CD1c-positive myeloid dendritic cell (primary cell): Measurements from ENCODE around the gene INPP5D.
"Not testable (repeated sequence)": the region's sequence is repeated elsewhere in the genome, so short reads cannot be mapped to it uniquely, and the experiment has no call there.

Source experiments
- DNase-seq: peaks from one replicate; pipeline ENCODE4 v3.0.0-alpha.2; 2016; ENCODE audit errors: extremely low spot score

The INPP5D gene

DNA sequence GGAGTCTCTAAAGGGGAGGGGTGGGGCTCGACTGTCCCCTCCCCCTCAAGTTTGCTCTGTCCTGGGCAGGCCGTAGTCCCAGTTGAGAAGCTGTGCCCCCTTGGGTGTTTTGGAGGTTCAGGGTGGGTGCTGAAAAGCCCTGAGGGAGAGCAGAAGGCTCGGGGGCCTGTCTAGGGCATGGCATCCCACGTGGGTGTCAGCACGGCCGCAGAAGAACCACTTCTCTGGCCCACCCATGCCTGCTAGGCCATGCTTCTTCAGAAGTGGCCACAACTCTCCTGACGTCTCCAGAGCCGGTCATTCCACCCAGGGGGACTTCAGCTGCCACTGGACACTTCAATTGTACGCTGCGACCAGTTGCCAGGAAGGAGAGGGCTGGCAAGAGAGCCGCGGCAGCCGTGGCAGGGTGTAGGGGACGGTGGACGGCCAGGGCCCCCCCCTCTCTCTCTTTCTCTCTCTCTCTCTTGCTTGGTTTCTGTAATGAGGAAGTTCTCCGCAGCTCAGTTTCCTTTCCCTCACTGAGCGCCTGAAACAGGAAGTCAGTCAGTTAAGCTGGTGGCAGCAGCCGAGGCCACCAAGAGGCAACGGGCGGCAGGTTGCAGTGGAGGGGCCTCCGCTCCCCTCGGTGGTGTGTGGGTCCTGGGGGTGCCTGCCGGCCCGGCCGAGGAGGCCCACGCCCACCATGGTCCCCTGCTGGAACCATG is at the start of gene INPP5D:
INPP5D (plus strand) TSS at position 546 of the 704 bp plus-strand sequence; CDS start at position 683, 137 bp downstream.
- DNase-seq: peak; percentile 90

DNA sequence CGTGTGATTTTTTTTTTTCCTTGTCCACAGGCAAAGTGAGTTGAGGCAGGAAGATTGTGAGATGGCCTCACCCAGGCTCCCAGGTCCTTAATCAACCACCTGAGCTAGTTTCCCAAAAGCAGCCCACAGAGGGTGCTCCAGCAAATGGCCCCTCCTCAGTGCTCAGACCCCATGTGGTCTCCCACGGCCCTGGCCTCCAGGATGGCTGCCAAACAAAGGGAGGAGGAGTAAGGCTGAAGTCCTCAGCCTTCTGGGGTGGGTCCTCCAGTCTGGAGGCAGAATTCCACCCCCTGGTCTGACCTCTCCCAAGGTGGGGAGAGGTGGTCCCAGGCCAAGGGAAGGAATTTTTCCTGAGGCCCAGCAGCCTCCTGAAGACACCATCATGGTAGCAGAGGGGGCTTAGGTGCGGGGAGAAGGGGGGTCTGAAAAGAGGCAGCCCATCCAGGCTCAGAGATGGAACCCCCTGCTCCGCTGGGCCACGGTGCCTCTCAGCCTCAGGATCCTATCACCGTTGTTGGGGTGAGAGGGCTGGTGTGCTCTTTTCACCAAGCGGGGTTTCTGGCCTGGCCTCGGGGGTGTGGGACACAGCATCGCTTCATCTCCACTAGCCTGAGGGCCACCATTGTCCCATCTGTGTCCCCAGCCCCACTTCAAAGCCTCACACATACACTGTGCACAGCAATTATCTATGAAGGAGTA is 49.4 kb upstream of the INPP5D start:
- no peak for DNase-seq

DNA sequence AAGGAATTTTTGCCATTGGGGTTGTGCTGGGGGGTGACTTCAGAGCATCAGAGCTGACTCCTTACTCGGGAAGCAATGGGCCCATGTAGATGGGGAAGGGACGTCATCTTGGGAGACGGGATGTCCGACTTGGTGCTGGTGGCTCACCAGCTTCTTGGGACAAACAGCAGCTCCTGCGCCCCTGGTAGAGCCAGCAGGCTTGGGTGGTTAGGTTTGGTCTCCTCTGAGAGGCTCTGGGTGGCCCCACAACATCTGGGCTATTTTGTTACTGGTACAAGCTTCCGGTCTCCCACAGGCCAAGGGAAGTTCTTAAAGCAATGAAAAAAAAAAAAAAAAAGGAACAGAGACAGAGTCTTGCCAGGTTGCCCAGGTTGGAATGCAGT is 48.9 kb upstream of the INPP5D start:
- DNase-seq: no peak

GRCh38 chr2:233011702-233012131 is 48.4 kb upstream of the INPP5D start:
- DNase-seq: no peak

DNA sequence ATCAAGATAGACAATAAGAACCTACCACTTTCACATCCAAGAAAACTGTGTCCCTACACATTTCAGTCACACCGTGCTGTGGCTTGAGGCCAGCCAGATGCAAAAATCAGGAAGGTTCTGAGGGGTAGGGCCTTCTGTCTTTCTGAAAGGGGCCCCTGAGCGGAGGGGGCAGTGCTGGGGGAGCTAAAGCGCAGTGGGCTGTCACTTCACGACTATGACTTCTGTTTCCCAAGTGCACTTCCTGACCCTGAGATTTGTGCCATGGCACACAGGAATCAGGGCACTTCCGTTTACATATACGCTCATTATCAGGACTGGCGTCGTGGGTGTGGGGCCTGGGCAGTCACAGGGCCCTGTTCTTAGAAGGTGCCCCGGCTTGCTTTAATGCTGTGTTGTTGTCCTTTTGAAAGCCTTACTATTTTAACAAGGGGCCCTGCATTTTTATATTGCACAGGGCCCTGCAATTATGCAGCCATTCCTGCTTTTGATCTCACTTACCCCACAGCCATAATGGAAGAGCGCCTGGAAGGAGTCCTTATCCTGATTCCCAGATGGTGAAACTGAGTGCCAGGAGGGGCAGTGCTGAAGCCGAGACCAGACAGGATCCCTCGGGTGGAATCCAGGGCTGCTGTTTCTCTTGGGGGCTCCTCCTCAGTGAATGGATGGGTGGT is 47.7 kb upstream of the INPP5D start:
- peak; percentile 54 for DNase-seq

DNA sequence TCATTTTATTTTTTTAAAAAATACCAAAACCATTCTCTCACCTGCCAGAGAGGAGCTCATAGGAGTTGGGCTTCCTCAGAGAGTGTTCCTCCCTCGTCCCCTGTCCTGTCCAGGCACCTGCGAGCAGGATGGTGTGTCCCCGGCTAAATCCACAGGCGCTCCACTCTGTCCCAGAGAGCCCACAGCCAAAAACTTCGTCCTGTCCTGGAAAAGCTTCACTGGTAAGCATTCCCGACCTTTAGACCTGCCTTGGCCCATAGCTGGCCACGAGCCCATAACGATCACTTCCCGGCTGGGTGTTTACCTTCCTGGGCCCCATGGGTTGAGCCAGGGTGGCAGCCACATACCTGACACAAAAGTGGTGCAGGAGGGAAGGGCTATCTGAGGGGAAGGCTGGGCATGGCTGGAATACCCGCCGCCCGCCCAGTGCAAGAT is 47.1 kb upstream of the INPP5D start, which contains the start of gene NGEF:
NGEF (minus strand) TSS at position 230 of the 435 bp plus-strand sequence. CDS start 38,366 bp downstream, outside the sequence.
- DNase-seq: no peak

GRCh38 chr2:233013650-233014049 is 46.5 kb upstream of the INPP5D start:
- no peak for DNase-seq

DNA sequence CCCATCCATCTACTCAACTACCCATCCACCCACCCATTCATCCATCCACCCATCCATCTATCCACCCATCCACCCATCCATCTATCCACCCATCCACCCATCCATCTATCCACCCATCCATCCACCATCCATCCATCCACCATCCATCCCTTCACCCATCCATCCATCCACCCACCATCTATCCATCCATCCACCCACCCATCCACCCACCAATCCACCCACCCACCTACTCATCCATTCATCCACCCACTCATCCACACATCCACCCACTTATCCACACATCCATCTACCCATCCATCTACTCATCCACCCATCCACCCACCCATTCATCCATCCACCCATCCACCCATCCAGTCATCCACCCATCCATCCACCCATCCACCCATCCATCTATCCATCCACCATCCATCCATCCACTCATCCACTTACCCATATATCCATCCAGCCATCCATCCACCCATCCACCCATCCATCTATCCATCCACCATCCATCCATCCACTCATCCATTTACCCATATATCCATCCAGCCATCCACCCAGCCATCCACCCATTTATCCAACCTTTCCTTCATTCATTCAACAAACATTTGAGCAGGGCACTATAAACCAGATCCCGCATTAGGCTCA is 45.0 kb upstream of the INPP5D start:
- no peak for DNase-seq

GRCh38 chr2:233017947-233018346 is 42.2 kb upstream of the INPP5D start:
- no peak for DNase-seq

- DNase-seq: not testable (repeated sequence)
Observed at GRCh38 chr2:233019610-233020009, 40.5 kb upstream of the INPP5D start.

DNA sequence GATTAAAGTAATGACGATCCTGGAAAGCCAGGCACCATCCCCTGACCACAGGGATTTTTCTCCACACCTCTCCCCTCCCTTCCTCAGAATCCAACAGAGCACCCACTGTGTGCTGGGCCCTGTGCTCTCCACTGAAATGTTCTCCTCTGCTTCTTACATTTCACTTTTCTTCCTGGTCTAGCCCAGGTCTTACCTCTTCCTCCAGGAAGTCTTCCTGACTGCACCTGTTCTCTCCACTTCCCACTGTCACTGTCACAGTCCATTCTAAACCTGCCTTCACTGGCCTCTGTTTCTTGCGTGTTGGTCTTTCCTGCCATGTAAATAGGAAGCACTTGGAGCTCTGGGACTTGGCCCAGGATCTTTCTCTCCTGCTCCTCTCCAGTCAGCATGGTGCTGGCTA is 39.7 kb upstream of the INPP5D start:
- DNase-seq: no peak

DNA sequence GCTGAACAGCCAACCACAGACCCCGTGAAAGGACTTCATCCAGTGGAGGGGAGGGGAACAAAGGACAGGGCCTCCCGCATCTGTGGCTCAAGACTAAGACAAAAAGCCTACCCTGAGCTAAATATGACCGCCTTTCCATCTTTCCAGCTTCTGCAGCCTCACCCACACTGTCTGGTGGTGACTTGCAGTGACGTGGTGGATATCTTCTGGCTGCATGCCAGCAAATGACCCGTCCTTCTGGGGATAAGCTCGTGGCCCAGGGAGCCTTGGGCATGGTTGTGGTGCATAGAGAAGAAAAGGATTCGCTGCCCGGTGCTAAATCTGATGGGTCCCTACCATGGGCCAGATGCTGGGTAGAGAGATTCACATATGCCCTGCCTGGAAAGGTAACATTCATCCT is 38.4 kb upstream of the INPP5D start:
- DNase-seq: no peak

GRCh38 chr2:233022561-233022960 is 37.6 kb upstream of the INPP5D start:
- no peak for DNase-seq

DNA sequence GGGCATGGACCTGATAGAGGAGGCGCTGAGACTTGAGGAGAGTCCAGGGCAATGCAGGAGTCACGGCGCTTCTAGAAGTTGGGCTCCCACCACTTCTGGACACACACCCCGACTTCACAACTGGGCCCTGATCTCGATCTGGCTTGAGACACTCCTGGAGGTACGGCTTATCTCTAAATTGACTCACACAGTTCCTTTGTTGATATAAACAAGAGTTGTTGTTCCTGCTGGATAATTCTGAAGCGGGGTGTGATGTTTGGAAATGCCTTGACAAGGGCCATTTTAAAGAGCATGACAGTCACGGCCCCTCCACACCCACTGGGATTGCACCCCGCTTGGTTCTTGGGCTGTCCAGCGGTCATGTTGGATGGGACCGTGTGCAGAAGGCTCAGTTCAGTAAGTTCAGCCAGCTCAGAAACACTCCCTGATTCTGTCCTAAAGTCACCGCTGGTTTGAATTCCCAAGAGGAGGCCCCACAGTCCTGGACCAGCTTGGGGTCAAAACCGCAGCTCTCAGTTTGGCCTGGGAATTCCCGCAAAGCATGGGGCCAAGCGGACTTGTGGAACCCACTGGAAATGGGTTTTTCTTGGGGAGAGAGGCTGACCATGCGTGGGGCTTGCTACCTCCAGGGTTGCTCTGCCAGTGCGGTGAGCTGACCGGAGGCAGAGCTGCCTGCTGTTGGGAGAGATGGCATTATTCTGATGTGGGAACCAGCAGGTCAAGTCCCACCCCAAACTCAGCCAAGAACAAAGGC is 37.0 kb upstream of the INPP5D start:
- no peak for DNase-seq

GRCh38 chr2:233023761-233024410 is 36.3 kb upstream of the INPP5D start:
- DNase-seq: no peak

DNA sequence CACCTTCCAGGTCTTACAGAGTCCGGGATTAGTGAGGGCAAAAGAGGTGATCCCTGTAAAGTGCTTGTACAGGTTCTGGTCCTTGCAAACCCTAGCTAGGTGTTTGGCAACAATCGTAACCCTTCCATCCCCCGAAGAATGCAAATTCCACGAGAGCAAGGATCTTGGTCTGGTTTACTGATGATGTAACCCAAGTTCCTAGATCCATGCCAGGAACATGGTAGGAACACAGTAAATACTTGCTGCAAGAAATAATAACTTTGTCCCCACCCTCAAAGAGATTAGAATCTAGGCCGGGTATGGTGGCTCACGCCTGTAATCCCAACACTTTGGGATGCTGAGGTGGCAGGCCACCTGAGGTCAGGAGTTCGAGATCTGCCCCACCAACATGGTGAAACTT is 34.4 kb upstream of the INPP5D start:
- no peak for DNase-seq

GRCh38 chr2:233026198-233026813 is 33.8 kb upstream of the INPP5D start:
- DNase-seq: no peak

DNA sequence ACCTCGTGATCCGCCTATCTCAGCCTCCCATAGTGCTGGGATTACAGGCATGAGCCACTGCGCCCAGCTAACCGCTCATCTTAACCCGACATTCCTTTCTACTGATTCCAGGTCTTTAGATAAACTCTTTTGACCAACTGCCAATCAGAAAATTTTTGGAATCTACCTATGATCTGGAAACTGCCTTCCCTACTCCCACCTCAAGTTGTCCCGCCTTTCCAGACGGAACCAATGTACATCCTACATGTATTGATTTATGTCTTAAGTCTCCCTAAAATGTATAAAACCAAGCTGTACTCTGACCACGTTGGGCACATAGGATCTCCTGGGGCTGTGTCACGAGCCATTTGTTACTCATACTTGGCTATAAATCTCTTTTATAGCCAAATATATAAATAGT is 30.8 kb upstream of the INPP5D start:
- no peak for DNase-seq

GRCh38 chr2:233031556-233032500 is 28.3 kb upstream of the INPP5D start:
- no peak for DNase-seq
